WTC11 (cell line): ENCODE results near the gene SIX2. TPM values are rescaled to one million over a fixed set of nuclear protein-coding genes. Genes with fewer than 3 reads are reported as not detected.

ENCODE experiments used
- ATAC-seq: fragments of 200-7000 bp; cut with Tn5 transposase; 2 replicates; pipeline ENCODE4 v1.10.0; 2021; ENCODE audit warnings: mild to moderate bottlenecking, moderate library complexity
- CTCF ChIA-PET: fragments of 300-600 bp; sonication (Branson Sonifier 250); formaldehyde crosslinking; loops from one replicate; lab custom pipeline; 2021; ENCODE audit warnings: antibody characterized with exemption; lab: Charles Lee
- POLR2A ChIA-PET: fragments of 350-600 bp; sonication (Branson Sonifier 250); formaldehyde crosslinking; loops from one replicate; lab custom pipeline; 2021; ENCODE audit warnings: antibody characterized with exemption; lab: Charles Lee
- DNase-seq: peaks from one replicate; pipeline ENCODE4 v3.0.0; 2021; ENCODE audit warnings: low spot score
- H3K27ac Mint-ChIP-seq: 2 replicates; pipeline ENCODE4 v1.8.0; 2021; ENCODE audit warnings: mixed read lengths
- H3K27me3 Mint-ChIP-seq: 2 replicates; pipeline ENCODE4 v1.8.0; 2021; ENCODE audit warnings: low read depth, mild to moderate bottlenecking, moderate library complexity, mixed read lengths
- H3K36me3 Mint-ChIP-seq: 2 replicates; pipeline ENCODE4 v1.8.0; 2021; ENCODE audit warnings: mixed read lengths
- H3K4me1 Mint-ChIP-seq: 2 replicates; pipeline ENCODE4 v1.8.0; 2022; ENCODE audit warnings: mixed read lengths
- H3K4me3 Mint-ChIP-seq: 2 replicates; pipeline ENCODE4 v1.8.0; 2021; ENCODE audit warnings: mild to moderate bottlenecking, moderate library complexity, mixed read lengths
- H3K9me3 Mint-ChIP-seq: 2 replicates; pipeline ENCODE4 v1.8.0; 2021; ENCODE audit warnings: mixed read lengths
- ATF1 ChIP-seq: sonication (generic); formaldehyde crosslinking; IDR thresholded peaks from 2 replicates; pipeline ENCODE4 v1.8.1; 2023; ENCODE audit warnings: mild to moderate bottlenecking, moderate library complexity, missing genetic modification reagents
- ETV6 ChIP-seq: sonication (generic); formaldehyde crosslinking; IDR thresholded peaks from 2 replicates; pipeline ENCODE4 v1.8.1; 2022; ENCODE audit warnings: mild to moderate bottlenecking, missing genetic modification reagents
- FOXJ3 ChIP-seq: sonication (generic); formaldehyde crosslinking; IDR thresholded peaks from 2 replicates; pipeline ENCODE4 v1.9.0; 2021; ENCODE audit warnings: missing genetic modification reagents, mild to moderate bottlenecking, borderline replicate concordance
- GTF2I ChIP-seq: fragments of 250-450 bp; sonication (Bioruptor Pico); conservative IDR thresholded peaks from 2 replicates; pipeline ENCODE4 v1.4.0; 2021; ENCODE audit warnings: mild to moderate bottlenecking
- IRF1 ChIP-seq: sonication (generic); formaldehyde crosslinking; IDR thresholded peaks from 2 replicates; pipeline ENCODE4 v1.8.0; 2023; ENCODE audit warnings: missing genetic modification reagents
- NR3C1 ChIP-seq: sonication (generic); formaldehyde crosslinking; conservative IDR thresholded peaks from 2 replicates; pipeline ENCODE4 v1.8.1; 2023; ENCODE audit warnings: low read depth, mild to moderate bottlenecking, missing genetic modification reagents
- RELA ChIP-seq: sonication (generic); formaldehyde crosslinking; IDR thresholded peaks from 2 replicates; pipeline ENCODE4 v1.8.1; 2022; ENCODE audit warnings: missing genetic modification reagents, mild to moderate bottlenecking, borderline replicate concordance
- RORB ChIP-seq: fragments of 250-450 bp; sonication (Bioruptor Pico); IDR thresholded peaks from 2 replicates; pipeline ENCODE4 v1.9.0; 2021; ENCODE audit warnings: mild to moderate bottlenecking
- SMAD3 ChIP-seq: sonication (generic); formaldehyde crosslinking; IDR thresholded peaks from 2 replicates; pipeline ENCODE4 v1.8.0; 2022; ENCODE audit warnings: missing genetic modification reagents, mild to moderate bottlenecking, borderline replicate concordance
- TEAD1 ChIP-seq: sonication (generic); formaldehyde crosslinking; IDR thresholded peaks from 2 replicates; pipeline ENCODE4 v1.8.0; 2022; ENCODE audit warnings: mild to moderate bottlenecking, missing genetic modification reagents
- ZNF138 ChIP-seq: sonication (generic); formaldehyde crosslinking; conservative IDR thresholded peaks from 2 replicates; pipeline ENCODE4 v1.8.1; 2022; ENCODE audit warnings: mild to moderate bottlenecking, moderate library complexity, missing genetic modification reagents
- ZNF232 ChIP-seq: sonication (generic); formaldehyde crosslinking; IDR thresholded peaks from 2 replicates; pipeline ENCODE4 v1.8.0; 2022; ENCODE audit warnings: mild to moderate bottlenecking, missing genetic modification reagents
- ZNF263 ChIP-seq: sonication (generic); formaldehyde crosslinking; IDR thresholded peaks from 2 replicates; pipeline ENCODE4 v1.8.1; 2022; ENCODE audit warnings: low read depth, mild to moderate bottlenecking, moderate library complexity, missing genetic modification reagents
- ZNF317 ChIP-seq: sonication (generic); formaldehyde crosslinking; IDR thresholded peaks from 2 replicates; pipeline ENCODE4 v1.8.1; 2023; ENCODE audit warnings: low read depth, mild to moderate bottlenecking, moderate library complexity, missing genetic modification reagents, borderline replicate concordance
- ZNF512 ChIP-seq: sonication (generic); formaldehyde crosslinking; IDR thresholded peaks from 2 replicates; pipeline ENCODE4 v1.8.1; 2022; ENCODE audit warnings: missing genetic modification reagents, borderline replicate concordance
- ZSCAN18 ChIP-seq: fragments of 250-450 bp; sonication (Bioruptor Pico); IDR thresholded peaks from 2 replicates; pipeline ENCODE4 v2.1.2; 2022; ENCODE audit warnings: mild to moderate bottlenecking, moderate library complexity
- total RNA-seq: library from RNA; stranded (reverse); gene quantifications from 3 replicates; pipeline ENCODE4 v1.2.3, GENCODE V29; 2021

Gene SIX2
- total RNA-seq, 1 experiment from 2014 or later: 1.7 TPM

GRCh38 chr2:44994377-44994776 lies 14.9 kb downstream of the SIX2 start:
- TF ChIP-seq NR3C1 (CRISPR knock-in tag): no peak
- H3K27ac Mint-ChIP-seq: no peak overlapping the region
- ChIA-PET CTCF (no interaction called here), POLR2A (no interaction called here)
- DNase-seq (no peak), ATAC-seq (no peak)
- peaks cover 6% of the 10 kb centered on the region for H3K9me3 Mint-ChIP-seq
- H3K36me3 Mint-ChIP-seq: 0 out of 2 replicates have a peak, but pooled peaks cover 2% of the 10 kb centered on the region
- no peaks in the 10 kb centered on the region for H3K4me1 Mint-ChIP-seq
- H3K27me3 Mint-ChIP-seq: peaks cover 65% of the 10 kb centered on the region
- no peak overlapping the region for H3K4me3 Mint-ChIP-seq

GRCh38 chr2:44989176-44989575 lies 20.1 kb downstream of the SIX2 start:
- TF ChIP-seq IRF1 (CRISPR knock-in tag): no peak
- TF ChIP-seq TEAD1: no peak
- TF ChIP-seq ATF1 (CRISPR knock-in tag): no peak
- TF ChIP-seq ZNF232 (CRISPR knock-in tag): no peak
- TF ChIP-seq ZNF138: no peak
- TF ChIP-seq, all 79 proteins: peak for 0
- H3K4me3 Mint-ChIP-seq: no peak overlapping the region
- POLR2A ChIA-PET: no interaction called here
- DNase-seq: no peak
- H3K36me3 Mint-ChIP-seq: peaks cover 9% of the 10 kb centered on the region
- no peak for ATAC-seq
- peaks cover 17% of the 10 kb centered on the region for H3K27me3 Mint-ChIP-seq
- H3K9me3 Mint-ChIP-seq: peaks cover 36% of the 10 kb centered on the region
- no peak overlapping the region for H3K27ac Mint-ChIP-seq
- CTCF ChIA-PET: no interaction called here
- no peaks in the 10 kb centered on the region for H3K4me1 Mint-ChIP-seq

- no peak overlapping the region for H3K4me3 Mint-ChIP-seq
- TF ChIP-seq FOXJ3 (no peak), RORB (no peak), GTF2I (no peak), ZSCAN18 (no peak), ETV6 (no peak), RELA (CRISPR knock-in tag) (no peak), ATF1 (CRISPR knock-in tag) (no peak), ZNF512 (CRISPR knock-in tag) (no peak), SMAD3 (no peak), ZNF263 (CRISPR knock-in tag) (no peak), ZNF317 (CRISPR knock-in tag) (no peak), IRF1 (CRISPR knock-in tag) (no peak)
- H3K4me1 Mint-ChIP-seq: peaks cover 17% of the 10 kb centered on the region
- no peaks in the 10 kb centered on the region; the same call in 1 of the 2 replicates for H3K27me3 Mint-ChIP-seq
- H3K9me3 Mint-ChIP-seq: peaks cover 28% of the 10 kb centered on the region
- peaks cover 7% of the 10 kb centered on the region for H3K36me3 Mint-ChIP-seq
- ChIA-PET CTCF (interaction anchor here (0.6 to 1.5 kb wide), 5 partner anchors 18 to 181 kb away, joined by 3 to 5 read pairs (median 3); no protein-coding TSS in a partner anchor), POLR2A (no interaction called here)
- no peak overlapping the region for H3K27ac Mint-ChIP-seq
- no peak for DNase-seq
- no peak for ATAC-seq
Observed at GRCh38 chr2:44983836-44984604, 25.2 kb downstream of the SIX2 start.
